ENCODE measurements around the gene ABCC8.

DNA sequence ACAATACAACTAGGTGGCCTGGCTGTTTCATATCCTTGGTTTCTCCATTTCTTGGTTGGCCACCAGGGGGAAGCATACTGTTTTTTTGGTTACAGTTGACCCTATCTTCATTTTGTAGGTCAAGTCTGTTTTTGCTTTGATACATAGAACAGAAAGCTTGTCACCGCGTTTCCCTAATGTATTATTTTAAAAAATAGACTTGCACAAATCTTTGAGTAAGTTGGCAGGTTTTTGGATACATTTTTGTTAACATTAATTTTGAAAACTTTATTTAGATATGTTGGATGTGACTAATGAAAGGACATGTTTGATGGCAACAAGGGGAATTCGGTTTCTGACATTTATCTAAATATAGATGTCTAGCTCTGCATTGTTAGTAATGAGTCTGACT is 122.0 kb downstream of the ABCC8 start:
- TF ChIP-seq, protein P1, sequence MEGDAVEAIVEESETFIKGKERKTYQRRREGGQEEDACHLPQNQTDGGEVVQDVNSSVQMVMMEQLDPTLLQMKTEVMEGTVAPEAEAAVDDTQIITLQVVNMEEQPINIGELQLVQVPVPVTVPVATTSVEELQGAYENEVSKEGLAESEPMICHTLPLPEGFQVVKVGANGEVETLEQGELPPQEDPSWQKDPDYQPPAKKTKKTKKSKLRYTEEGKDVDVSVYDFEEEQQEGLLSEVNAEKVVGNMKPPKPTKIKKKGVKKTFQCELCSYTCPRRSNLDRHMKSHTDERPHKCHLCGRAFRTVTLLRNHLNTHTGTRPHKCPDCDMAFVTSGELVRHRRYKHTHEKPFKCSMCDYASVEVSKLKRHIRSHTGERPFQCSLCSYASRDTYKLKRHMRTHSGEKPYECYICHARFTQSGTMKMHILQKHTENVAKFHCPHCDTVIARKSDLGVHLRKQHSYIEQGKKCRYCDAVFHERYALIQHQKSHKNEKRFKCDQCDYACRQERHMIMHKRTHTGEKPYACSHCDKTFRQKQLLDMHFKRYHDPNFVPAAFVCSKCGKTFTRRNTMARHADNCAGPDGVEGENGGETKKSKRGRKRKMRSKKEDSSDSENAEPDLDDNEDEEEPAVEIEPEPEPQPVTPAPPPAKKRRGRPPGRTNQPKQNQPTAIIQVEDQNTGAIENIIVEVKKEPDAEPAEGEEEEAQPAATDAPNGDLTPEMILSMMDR (IDR thresholded peaks at IDR 0.05) = peak in 2 of 3 donors; percentile 26 to 35
- no peak for TF ChIP-seq EP300 (IDR thresholded peaks at IDR 0.05)

Data from ovary (tissue), 3 donors.